IPS-NIHi7 (cell line): ENCODE measurements around the gene PTPRJ.
A peak's percentile ranks its signal among the peaks of the same experiment; 100 is the strongest.

Experiments
- DNase-seq: peaks from one replicate; pipeline ENCODE4 v3.0.0; 2012; ENCODE audit warnings: mixed read lengths; ENCODE audit errors: extremely low spot score

PTPRJ gene

GRCh38 chr11:48063424-48063978, 83.1 kb downstream of the PTPRJ start:
- DNase-seq: no peak

DNA sequence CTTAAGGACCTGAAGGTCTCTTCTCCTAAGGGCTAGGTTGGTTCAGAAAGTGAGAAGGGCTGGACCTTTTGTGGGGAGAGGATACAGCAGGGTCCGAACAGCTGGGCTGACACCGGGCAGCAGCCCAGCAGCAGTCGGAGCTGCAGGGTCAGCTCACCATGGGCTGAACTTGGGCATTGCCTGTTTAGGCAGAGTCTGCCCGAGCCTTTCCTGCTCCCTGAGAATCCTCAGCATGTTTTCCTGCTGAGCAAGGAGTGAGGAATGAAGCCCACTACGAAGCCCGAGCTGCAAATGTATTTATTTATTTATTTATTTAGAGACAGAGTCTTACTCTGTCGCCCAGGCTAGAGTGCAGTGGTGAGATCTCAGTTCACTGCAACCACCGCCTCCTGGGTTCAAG, 83.9 kb downstream of the PTPRJ start:
- DNase-seq: no peak

DNA sequence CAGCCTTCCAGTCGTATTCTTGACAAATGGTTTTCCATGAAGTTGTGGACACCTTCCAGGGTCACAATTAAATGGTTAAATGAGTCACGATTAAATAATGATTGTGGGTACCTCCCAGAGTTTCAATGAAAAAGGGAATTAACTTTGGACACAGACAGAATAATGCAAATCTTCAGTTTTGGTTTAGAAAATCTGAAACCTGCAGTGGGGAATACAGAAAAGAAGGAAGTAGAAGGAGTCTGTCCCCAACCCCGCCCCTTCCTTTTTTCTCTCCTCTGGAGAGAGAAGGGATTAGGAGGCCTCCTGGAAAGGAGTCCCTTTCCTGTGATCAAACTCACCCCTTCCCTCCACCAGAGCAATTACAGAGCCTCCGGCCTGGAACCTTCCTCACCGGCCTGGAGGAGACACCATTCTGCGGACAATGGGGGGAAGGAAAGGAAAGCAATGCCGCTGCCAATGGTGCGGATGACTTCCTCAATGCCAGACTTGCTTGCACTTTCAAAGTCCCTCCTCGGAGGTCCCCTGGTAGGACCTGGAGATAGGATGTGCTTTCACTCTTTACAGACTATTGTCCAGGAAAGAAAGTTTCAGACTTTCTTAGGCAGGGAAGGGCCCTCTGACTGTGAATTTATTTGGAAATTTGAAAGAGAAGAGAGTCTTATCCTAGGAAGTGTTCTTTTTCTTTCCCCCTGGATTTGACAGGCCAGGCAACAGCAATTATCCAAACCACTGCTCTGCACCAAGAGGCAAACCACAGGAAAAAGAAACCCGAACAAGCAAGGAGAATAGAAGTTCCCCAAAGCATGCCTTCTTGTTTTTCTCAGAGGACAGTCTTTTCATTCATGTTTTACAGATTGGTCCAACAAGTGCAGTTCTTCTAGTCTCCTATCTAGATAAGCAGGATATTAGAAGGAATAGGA, 86.8 kb downstream of the PTPRJ start:
- no peak for DNase-seq

- DNase-seq: no peak
Observed at GRCh38 chr11:48073031-48073861, 92.9 kb downstream of the PTPRJ start.

DNA sequence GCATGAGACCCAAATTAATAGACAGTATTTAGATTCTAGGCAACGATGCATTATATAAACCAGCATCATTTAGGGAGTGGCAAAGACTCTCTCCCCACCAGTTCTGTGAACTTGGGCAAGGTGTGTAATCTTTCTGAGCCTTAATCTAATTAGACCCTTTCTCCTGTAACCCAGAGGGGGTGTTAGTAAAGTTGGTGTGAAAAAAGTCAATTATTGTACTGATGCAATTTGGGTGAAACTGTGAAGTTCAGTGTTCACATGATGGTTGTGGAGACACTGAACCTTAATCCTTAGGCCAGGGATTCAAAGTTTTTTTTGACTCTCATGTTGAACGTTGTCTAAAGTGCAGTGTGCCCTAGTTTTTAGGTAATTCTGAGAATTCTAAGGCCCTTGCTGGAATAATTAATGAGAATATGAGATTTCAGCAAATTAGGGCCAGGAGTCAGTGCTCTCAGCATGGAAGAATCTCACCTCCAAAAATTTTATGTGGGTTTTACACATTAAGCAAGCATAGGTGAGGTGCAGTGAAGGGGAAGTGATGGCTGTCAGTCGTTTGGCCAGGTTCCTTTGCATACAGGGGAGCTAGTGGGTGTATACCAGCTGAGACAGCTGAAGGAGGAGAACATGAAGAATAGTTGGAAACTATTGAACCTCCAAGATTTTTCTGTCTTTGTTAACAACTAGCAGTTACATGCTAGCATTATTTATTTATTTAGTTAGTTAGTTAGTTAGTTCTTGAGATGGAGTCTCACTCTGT, 94.2 kb downstream of the PTPRJ start:
- DNase-seq: no peak

- no peak for DNase-seq
Observed at GRCh38 chr11:48075637-48076036, 95.3 kb downstream of the PTPRJ start.

DNA sequence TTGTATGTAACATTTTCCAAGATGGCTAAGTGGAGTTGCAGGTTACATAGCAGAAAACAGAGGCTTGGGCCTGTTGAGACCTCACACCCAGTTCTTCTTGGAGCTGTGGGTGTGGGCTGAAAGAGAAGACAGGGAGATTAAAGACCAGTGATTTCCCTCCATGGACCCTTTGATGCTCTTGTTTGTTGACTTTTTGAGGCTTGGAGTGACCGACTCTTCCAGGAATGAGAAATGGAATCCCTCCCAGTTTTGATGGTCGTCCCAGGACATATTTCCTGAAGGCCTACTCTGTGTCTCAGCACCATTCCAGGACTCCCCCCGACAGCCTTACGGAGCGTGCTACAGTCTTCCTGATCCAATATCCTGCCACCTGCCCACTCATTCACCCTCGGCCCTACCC, 96.9 kb downstream of the PTPRJ start:
- DNase-seq: no peak

- no peak for DNase-seq
Observed at GRCh38 chr11:48078689-48079088, 98.3 kb downstream of the PTPRJ start.

- no peak for DNase-seq
Observed at GRCh38 chr11:48079596-48079995, 99.2 kb downstream of the PTPRJ start.

- DNase-seq: no peak
Observed at GRCh38 chr11:48080301-48080861, 100.0 kb downstream of the PTPRJ start.

DNA sequence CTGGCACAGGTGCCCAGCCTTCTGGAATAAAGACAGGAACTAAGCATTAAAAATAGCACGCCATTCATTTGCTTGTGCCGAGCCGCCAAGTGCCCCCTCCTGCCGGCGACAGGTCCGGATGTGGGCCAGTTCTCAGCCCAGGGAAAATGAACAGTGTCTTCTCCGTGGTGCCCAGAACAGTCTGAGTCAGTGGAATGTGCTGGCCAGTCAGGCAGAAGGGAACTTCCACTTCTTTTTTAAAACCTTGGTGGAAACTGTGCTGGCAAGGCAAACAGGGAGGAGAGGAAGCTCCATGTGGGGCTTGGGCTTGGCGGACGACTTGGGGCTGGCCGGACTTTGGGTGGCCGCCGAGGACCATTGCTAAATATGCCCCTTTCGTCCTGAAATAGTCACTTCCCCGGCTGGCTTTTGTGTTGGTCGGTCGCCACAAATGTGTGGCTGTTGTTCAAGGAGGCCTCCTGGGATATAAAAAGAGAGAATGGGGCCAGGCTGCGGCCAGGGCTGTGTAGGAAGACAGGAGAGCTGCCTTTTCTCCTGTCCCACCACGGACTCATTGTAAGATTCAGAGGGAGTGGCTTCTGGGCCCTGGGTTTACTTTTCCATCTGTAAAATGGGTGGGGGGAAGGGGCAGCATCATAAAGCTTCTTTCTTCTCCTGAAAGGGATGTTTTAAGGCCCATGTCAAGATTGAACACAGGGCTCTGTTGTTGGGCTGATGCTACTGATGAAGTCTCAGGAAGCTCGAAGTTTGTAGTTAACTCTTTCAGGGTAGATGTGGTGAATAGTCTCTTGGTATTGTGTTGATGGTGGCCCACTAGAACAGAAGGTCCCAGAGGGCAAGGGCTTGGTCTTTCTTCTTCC, 101.0 kb downstream of the PTPRJ start:
- no peak for DNase-seq

DNA sequence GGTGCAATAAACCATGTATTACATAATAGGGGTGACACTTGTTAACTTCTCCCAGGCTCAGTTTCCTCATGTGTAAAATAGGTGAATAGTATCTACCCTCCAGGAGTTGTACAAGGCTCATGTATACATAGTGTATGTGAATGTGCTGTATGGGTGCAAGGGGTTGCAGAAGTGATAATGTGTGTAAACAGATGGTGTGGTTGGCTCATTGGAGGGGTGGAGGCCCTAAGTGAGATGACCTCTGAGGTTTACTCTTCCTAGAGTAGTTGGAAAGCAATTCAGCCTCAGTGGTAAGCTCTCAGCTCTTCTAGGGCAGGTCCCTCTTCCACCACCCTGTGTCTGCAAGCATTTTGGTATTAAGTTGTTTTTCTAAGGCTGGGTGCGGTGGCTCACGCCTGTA, 102.4 kb downstream of the PTPRJ start:
- no peak for DNase-seq

- DNase-seq: no peak
Observed at GRCh38 chr11:48083421-48083820, 103.1 kb downstream of the PTPRJ start.

- DNase-seq: no peak
Observed at GRCh38 chr11:48085688-48086087, 105.3 kb downstream of the PTPRJ start.

- DNase-seq: no peak
Observed at GRCh38 chr11:48087422-48087821, 107.1 kb downstream of the PTPRJ start.

DNA sequence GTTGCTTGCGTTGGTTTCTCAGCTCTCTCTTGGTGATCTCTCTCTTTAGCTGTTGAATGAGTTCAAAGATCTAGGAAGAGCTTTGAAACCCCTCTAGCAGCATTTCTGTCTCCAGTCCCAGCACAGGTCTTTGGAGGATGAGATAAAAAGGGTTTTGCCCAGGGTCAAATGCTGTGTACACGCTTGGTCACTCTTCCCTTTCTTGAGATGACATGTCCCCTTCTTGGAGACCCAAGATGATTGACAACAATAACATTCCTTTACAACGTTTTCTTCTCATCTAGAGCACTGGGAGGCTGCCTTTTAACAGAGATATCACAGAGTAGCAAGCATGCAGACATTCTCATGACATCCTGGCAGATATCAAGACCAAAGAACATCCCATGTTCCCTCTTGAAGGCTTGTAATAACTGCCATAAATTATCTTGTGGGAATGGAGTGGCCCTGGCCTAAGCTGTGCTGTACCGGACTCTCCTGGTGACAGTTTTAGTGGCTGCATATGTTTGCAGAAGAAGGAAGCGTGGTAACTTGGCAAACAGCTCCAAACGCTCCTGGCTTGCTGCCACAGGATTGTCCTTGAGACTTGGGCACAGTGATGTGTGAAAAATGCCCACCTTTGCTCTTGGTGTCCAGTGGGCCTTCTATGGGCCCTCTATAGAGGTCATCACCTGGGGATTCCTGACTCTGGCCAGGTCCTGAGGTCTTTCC, 107.8 kb downstream of the PTPRJ start:
- peak; percentile 4 for DNase-seq

- DNase-seq: peak; percentile 17
Observed at GRCh38 chr11:48088682-48089050, 108.3 kb downstream of the PTPRJ start.

- DNase-seq: peak; percentile 7
Observed at GRCh38 chr11:48090174-48090573, 109.8 kb downstream of the PTPRJ start.

DNA sequence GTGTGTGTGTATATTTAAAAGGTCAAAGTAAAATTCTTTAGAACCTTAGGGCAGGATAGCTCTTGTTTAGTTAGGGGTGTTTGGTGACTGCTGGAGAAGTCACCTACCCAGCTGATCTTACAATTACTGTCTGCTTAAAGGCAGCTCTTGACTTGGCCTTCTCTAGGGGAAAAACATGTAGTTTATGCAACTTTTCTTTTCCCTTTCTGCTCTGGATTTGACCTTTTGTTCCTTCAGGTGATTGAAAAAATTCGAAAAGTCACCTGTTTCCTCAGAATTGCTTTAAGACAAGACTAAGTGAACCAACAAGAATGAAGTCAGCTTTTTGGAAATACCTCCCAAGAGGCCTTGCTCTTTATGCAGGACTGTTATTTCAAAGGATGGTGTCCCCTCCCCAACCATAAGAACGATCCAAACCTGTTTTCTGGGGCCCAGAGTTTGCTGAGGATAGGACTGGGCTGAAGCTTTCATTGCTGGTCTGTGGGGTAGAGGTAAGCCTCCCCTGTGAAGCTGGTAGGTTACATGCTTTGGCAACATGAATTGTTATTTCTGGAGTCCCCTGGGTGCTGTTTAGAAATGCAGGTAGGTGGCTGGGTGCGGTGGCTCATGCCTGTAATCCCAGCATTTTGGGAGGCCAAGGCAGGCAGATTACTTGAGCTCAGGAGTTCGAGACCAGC, 111.2 kb downstream of the PTPRJ start:
- peak; percentile 3 for DNase-seq
